ENCODE measurements around the gene ARL8B.

Gene ARL8B

DNA sequence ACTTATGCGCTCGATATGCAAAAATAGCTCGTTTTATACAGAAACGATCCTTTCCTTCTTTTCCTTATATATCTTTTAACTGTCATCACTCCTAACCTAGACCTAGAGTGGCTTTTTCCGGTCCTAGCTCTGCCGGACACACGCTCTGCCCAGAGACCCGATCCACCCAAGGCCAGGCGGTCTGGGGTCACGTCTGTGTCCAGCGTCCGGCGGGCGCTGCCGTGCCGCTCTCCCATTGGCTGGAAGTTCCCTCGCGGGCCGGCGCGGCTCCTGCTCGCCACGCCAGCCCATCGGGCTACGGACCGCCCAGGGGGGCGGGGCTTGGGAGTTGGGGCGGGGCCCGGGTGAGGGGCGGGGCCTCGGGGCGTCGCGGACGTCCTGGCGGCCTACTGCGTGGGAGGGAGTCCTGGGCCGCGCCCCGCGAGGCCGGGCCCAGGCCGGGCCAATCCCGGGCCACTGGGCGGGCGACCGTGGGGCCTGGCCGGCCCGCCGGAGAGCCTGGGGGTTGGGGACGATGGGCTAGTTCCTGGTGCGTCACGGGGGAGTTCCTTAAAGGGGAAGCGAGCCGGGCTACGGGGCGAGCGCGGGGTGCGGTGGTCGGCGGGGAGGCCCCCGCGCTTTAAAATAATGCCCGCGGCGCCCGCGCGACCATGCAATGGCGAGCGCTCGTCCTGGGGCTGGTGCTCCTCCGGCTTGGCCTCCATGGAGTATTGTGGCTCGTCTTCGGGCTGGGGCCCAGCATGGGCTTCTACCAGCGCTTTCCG is 65.2 kb downstream of the ARL8B start, which contains the start of gene EDEM1:
Gene EDEM1, plus strand, starts transcription at position 552 of the 764 bp plus-strand sequence. Its CDS starts 99 bp downstream, at position 651.
- peak; percentile 93 for DNase-seq (ENCODE audit: low spot score)

DNA sequence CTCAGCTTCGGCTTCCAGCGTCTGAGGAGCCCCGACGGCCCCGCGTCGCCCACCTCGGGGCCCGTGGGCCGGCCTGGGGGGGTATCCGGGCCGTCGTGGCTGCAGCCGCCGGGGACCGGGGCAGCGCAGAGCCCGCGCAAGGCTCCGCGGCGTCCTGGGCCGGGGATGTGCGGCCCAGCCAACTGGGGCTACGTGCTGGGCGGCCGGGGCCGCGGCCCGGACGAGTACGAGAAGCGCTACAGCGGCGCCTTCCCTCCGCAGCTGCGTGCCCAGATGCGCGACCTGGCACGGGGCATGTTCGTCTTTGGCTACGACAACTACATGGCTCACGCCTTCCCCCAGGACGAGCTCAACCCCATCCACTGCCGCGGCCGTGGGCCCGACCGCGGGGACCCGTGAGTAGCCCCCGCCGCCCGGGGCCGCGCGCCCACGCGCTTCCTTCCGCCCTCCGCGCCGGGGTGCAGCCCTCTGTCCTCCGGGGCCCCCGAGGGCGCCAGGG is 65.9 kb downstream of the ARL8B start:
- DNase-seq (ENCODE audit: low spot score) = peak; percentile 37

GRCh38 chr3:5188419-5189221 is 66.5 kb downstream of the ARL8B start:
- peak; percentile 65 for DNase-seq (ENCODE audit: low spot score)

DNA sequence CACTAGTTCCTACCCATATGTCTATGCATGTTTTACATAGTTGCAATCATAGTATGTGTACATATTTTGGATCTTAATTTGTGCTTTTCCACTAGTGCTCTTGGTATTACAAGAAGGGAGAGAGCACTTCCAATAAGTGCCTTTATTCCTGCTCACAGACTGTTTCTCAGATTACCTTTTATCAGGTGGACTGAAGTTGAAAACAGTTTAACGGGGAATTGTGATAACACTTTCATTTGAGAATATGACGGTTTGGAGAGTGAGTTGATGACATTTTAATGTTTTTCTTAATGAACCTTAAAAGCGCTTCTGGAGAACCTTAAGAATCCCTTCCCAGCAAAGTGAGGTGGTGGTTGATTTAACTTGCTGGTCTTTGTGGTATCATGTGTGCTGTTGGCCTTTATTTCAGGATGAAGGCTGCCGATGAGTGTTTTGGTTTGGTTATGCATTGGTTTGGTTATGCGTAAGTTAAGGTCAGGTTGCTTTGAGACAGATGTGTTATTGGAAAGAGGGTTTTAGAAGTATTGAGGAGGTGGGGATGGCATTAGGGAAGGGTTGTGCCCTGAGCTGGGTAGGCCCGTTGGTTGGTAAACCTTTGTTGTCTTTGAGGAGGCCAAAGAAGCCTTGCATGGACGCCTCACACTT is 68.2 kb downstream of the ARL8B start:
- no peak for DNase-seq (ENCODE audit: low spot score)

GRCh38 chr3:5191555-5192304 is 69.6 kb downstream of the ARL8B start:
- no peak for DNase-seq (ENCODE audit: low spot score)

DNA sequence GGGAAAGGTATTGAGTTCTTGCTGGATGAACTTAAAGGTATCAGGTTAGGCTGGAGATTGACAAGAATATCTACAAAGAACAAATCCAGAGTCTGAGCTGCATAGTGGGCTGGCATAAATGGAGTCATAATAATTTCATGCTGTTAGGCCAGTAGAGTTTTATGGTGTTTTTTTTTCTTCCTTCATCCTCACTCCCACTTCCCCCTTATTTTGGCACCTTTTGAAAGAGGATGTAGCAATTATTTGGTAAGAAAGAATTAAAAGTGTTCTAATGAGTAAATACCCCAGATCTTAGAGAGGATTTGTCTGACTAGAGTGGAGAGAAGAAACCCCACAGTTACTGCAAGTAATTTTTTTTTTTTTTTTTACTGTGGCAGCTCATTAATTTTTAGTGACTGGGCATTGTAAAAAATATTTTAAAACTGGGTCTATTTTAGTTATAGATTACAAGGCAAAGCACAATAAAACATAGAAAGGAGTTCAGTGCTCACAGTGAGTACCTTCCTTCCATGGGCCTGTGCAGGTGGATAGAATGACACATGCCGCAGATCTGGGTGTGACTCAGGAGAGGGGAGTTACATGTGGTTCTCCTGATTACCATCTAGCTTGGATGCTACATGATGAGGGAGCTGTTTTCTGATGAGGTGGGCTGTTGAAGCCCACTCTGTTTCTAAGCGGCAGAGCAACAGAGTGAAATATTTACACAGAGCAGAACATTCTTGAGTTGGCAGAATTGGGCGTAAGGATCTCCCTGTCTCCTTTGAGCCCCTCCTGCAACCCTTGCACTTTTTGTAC is 70.7 kb downstream of the ARL8B start:
- DNase-seq (ENCODE audit: low spot score) = no peak

DNA sequence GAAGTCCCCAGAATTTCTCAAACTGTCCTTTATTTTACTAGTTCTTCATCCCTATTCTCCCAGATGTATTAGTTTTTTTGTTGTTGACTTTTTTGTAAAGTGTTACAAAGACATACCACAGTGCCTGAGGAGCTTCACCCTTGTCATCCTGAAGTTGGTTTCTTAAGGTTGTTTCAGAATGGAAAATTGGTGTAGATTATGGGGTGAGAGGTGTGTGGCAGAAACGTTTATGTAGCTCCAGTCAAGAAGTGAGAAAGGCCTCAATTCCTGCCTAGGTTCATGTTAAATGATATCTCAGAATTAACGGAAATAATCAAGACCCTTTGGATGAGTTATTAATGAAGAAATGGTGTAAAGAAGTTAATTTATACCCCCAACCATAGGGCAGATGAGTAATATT is 72.2 kb downstream of the ARL8B start:
- no peak for DNase-seq (ENCODE audit: low spot score)

DNA sequence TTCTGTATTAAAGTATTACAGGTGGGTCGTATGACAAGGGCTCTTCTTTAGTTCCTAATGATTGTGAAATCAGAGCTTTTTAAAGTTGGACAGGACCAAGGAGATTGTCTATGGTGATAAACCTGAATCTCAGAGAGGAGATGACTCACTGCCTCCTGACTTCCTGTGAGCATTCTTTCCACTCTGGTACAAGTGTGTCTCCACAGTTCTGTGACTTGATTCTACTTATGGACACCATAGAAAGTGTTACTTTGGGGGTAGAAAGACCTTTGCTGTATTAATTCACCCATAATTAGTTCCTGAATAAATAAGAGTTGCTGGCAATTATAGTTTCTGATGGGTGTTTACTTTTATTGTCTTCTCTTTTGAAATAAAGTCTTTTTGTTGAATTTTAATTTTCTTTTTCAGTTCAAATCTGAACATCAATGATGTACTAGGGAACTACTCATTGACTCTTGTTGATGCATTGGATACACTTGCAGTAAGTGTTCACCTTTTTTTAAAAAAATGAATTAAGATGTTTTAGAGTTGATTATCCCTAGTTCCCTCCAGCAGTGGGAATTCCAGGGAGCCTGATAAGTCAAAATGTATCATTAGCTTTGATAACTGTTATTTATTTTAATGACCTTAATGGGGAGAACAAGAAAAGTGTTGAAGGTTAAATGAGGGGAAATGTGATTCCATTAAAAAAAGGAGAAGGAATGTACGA is 72.9 kb downstream of the ARL8B start:
- DNase-seq (ENCODE audit: low spot score) = peak; percentile 65

DNA sequence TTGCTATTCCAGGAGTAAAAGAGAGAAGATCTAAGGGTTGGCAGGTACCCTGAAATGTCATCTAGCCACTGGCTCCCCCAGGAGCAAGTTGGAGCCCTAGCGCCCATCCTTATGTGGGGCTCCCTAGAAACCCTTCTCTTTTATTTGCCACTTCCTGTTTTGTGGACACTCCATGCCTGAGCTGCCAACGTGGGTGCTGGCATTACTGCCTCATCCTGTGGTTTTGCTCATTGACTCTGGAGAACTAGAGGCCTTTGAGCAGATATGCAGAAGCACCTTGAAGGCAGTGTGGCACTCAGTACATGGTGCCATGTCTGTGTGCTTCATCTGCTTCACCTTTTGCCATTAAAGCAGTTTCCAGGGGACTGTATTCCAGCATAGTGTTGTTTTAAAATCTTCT is 73.5 kb downstream of the ARL8B start:
- peak; percentile 42 for DNase-seq (ENCODE audit: low spot score)

GRCh38 chr3:5197022-5197421 is 74.9 kb downstream of the ARL8B start:
- DNase-seq (ENCODE audit: low spot score) = no peak

DNA sequence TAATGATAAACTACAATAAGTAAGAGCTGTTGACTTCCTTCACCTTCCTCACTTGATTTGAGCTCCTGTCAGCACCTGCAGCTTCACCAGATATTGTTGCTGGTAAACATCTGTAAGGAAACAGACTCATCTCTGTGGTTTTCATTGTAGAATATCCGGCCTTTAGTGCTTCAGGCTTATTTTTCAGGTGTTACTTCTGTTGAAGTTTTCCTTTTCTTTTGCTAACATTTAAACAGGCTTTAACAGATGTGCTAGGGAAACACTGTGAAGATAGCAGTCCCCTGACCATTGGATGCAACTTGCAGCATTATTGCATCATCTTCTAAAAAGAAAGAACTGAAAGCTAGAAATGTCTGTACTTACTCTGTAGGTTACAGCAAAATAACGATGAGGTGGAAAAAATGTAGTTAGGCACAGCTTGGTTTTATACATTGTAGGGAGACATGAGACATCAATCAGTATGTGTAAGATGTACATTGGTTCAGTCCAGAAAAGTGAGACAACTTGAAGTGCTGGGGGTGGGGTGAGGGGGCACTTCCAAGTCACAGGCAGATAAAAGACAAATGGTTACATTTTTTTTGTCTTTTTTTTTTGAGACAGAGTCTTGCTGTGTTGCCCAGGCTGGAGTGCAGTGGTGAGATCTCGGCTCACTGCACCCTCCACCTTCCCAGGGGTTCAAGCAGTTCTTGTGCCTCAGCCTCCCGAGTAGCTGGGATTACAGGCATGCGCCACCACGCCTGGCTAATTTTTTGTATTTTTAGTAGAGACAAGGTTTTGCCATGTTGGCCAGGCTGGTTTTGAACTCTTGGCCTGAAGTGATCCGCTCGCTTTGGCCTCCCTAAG is 75.6 kb downstream of the ARL8B start:
- peak; percentile 75 for DNase-seq (ENCODE audit: low spot score)

- DNase-seq (ENCODE audit: low spot score) = no peak
These were observed 76.2 kb downstream of the ARL8B start for GRCh38 chr3:5198313-5198677.

GRCh38 chr3:5198986-5199731 is 77.1 kb downstream of the ARL8B start:
- DNase-seq (ENCODE audit: low spot score) = no peak

DNA sequence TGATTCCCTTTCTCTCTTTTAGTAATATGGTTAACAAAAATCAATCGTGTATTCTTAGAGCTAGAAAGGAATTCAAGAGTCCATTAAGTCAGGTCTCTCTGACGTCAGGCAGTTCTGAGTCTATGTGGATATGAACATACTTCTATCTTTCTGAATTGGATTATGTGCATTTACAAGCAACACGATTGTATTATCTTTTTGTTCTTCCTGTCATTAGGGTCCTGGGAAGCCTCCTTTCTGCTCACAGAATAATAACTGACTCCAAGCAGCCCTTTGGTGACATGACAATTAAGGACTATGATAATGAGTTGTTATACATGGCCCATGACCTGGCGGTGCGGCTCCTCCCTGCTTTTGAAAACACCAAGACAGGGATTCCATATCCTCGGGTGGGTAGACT is 79.4 kb downstream of the ARL8B start:
- DNase-seq (ENCODE audit: low spot score) = no peak

DNA sequence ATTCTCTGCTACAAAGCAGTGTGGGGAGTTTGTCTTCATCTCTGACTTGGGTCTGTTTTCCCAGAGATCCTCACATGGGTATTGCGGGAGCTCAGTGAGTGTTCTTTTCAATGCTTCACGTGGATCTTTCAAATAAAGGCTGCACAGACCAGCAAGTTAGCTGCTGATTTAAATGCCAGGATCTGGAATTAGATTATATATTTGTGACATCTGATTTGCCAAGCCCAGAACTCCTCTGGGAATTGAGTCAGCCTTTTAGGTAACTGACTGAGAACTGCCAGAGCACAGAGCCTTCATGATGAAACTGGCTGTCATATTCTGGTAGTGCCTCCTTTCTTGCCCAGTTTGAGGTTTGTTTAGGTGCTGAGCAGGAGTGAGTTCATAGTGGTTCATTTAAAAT is 80.1 kb downstream of the ARL8B start:
- DNase-seq (ENCODE audit: low spot score) = no peak

DNA sequence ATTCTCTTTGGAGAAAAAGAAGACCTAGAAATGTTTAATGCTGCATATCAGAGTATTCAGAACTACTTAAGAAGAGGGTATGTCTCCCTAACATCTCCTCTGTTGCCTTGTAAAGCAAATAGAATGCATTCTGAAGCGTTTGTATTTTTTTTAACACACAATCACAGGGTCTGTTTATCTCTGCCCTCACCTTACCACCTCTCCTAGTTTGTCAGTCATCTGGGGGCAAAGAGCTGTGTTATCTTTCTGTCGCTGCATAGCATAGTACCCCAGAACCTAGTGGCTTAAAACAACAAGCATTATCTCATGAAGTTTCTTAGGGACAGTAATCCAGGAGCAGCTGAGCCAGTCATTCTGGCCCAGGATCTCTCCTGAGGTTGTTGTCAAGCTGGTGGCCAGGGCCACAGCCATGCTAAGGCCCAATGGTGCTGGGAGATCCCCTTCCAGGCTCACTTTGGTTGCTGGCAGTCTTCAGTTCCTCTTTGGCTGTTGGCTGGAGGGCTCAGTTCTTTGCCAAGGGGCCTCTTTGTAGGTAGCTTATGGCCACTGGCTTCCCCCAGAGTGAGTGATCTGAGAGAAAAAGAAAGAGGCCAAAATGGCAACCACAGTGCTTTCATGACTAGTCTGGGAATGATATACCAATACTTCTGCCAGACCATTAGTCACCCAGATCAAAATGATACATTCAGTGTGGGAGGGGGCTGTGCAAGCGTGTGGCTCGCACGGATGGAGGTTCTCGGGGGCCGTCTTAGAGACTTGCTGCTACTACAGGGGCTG is 83.3 kb downstream of the ARL8B start:
- DNase-seq (ENCODE audit: low spot score) = no peak

DNA sequence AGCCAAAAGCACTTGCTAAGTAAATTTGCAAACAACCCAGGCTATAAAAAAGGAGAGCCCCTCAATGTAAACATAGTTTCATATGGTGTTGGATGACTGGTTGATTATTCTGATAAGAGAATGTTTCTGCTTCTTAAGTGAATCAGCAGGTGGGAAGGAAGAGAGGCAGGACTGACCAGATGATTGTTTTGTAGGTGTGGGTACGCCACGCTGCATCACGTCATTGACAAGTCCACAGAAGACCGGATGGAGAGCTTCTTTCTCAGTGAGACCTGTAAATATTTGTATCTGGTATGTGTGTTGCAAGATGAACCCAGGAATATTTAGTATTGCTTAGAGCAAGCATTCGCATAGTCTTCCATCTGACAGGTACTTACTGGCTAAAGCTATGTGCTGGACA is 88.8 kb downstream of the ARL8B start:
- DNase-seq (ENCODE audit: low spot score) = no peak
